Right atrium auricular region (tissue), 2 donors: Measurements from ENCODE around the gene HEPACAM2. TPM values are rescaled to one million over a fixed set of nuclear protein-coding genes. Genes with fewer than 3 reads are reported as not detected.
A peak's percentile ranks its signal among the peaks of the same experiment; 100 is the strongest.

Experiments
- DNase-seq: peaks from one replicate; pipeline ENCODE4 v3.0.0-alpha.2; 2019; ENCODE audit warnings: low spot score
- H3K27ac ChIP-seq, 2 donors: fragments of 200-600 bp; sonication (generic); 1 replicate in 1 of 2; 2 replicates in 1 of 2; pipeline ENCODE4 v1.5.1; 2016 to 2019
- H3K27me3 ChIP-seq, 2 donors: fragments of 200-600 bp; sonication (generic); one replicate each; pipeline versions ENCODE4 v1.5.1 to v1.6.0; 2017 to 2019
- H3K36me3 ChIP-seq: fragments of 200-600 bp; sonication (generic); one replicate; pipeline ENCODE4 v1.5.1; 2016
- H3K4me1 ChIP-seq, 2 donors: fragments of 200-600 bp; sonication (generic); one replicate each; pipeline versions ENCODE4 v1.5.1 to v1.6.0; 2017 to 2019
- H3K4me3 ChIP-seq, 2 donors: fragments of 200-600 bp; sonication (generic); 1 replicate in 1 of 2; 2 replicates in 1 of 2; pipeline ENCODE4 v1.5.1; 2017 to 2019; ENCODE audit warnings: mild to moderate bottlenecking in 1 of 2, moderate library complexity in 1 of 2
- H3K9me3 ChIP-seq, 2 donors: fragments of 200-600 bp; sonication (generic); one replicate each; pipeline ENCODE4 v1.5.1; 2019
- total RNA-seq, 2 donors: library from RNA; depleted of rRNA; stranded (reverse); fragments of >200 nt; gene quantifications; one replicate each; pipeline ENCODE4 v1.1.0, GENCODE V29; 2016
- TF ChIP-seq, protein P1 (sequence below), 2 donors: fragments of 200-600 bp; sonication (generic); IDR thresholded peaks; one replicate each; pipeline ENCODE4 v1.5.1; 2019; ENCODE audit warnings: antibody characterized with exemption in 2 of 2

The HEPACAM2 gene
- total RNA-seq, 2 donors from 2014 or later = 0.22 TPM; not detected in 1

DNA sequence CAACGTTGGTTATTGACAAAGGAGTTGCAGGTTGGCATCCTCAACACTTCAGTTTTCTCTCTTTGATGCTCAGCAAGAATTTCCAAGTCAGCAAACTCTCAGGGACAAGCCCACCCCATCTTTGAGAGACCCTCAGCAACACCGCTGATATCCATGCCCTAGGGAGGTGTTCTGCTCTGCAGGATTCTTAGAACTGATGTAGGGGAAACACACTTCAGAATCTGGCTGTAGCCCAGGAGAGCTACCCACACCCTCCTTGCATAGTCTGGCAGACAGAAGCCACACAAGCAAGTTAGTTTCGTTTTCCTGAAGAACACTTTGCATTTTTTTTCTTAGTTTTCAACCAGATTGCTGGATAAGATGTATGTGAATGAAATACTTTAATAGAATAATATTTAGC, 78.9 kb downstream of the HEPACAM2 start:
- no peak for DNase-seq
- TF ChIP-seq, protein P1, sequence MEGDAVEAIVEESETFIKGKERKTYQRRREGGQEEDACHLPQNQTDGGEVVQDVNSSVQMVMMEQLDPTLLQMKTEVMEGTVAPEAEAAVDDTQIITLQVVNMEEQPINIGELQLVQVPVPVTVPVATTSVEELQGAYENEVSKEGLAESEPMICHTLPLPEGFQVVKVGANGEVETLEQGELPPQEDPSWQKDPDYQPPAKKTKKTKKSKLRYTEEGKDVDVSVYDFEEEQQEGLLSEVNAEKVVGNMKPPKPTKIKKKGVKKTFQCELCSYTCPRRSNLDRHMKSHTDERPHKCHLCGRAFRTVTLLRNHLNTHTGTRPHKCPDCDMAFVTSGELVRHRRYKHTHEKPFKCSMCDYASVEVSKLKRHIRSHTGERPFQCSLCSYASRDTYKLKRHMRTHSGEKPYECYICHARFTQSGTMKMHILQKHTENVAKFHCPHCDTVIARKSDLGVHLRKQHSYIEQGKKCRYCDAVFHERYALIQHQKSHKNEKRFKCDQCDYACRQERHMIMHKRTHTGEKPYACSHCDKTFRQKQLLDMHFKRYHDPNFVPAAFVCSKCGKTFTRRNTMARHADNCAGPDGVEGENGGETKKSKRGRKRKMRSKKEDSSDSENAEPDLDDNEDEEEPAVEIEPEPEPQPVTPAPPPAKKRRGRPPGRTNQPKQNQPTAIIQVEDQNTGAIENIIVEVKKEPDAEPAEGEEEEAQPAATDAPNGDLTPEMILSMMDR (IDR thresholded peaks at IDR 0.05) = no peak
- Histone ChIP-seq H3K27ac (peak overlapping the region; percentile 46 to 59), H3K27me3 (no peaks in the 10 kb centered on the region), H3K9me3 (no peaks in the 10 kb centered on the region), H3K36me3 (peaks cover 10% of the 10 kb centered on the region), H3K4me1 (peaks cover 0 to 22% of the 10 kb centered on the region in 2 donors), H3K4me3 (peak overlapping the region; percentile 40 to 42)

DNA sequence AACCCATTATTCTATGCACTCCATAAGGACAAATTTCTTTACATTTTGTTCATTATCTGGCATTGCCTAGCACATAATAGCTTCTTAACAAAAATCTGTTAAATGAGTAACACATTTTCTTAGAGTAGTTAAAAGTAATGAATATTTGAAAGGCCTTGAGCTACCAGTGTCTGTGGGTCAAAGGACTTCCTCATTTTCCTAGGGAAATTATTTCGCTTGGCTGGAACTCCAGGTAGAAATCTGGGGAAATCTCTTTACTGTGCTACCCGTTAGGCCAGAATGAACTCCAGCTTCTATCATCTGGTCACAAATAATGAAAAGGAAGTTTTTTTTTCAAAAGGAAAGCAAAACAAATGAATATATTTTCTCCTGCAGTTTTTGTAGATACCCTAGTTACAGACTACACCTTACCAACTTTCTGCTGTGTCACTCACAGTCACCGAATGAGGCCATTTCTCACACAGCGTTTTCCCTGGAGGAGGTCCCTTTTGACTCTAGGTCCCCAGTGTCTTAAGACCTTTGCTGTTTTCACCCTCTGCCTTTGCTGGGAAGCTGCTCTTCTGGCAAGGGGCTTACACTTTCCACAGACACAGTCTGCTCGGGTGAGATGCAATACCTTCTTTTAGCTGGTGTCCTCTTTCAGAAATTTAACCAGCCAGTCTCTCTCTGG, 79.7 kb downstream of the HEPACAM2 start:
- TF ChIP-seq, protein P1 (IDR thresholded peaks at IDR 0.05) = no peak
- DNase-seq = no peak
- peaks cover 0 to 22% of the 10 kb centered on the region in 2 donors for H3K4me1 ChIP-seq
- H3K4me3 ChIP-seq = peak overlapping the region; percentile 40 to 42
- H3K27me3 ChIP-seq = no peaks in the 10 kb centered on the region
- peaks cover 0 to 4% of the 10 kb centered on the region in 2 donors for H3K9me3 ChIP-seq
- H3K27ac ChIP-seq = peak overlapping the region; percentile 35 to 59
- peaks cover 10% of the 10 kb centered on the region for H3K36me3 ChIP-seq

DNA sequence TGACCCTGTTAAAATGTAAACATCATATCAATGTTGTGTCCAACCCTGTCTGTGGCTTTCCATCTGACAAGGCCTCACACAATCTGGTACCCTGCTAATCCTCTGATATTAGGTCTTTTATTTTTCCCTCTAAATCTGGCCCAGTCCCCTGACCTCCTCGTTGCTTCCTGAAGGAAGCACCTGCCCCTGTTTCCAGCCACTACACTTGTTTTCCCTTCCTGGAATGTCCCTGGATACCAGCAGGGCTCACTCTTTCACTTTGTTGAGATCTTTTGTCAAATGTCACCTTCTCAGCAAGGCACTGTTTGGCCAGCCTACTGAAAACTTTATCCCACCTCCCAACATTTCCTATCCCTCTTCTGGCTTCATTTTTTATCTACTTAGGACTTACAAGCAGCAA, 80.2 kb downstream of the HEPACAM2 start:
- Histone ChIP-seq H3K9me3 (peaks cover 0 to 10% of the 10 kb centered on the region in 2 donors), H3K36me3 (peaks cover 13% of the 10 kb centered on the region), H3K27me3 (no peaks in the 10 kb centered on the region), H3K4me1 (peaks cover 0 to 22% of the 10 kb centered on the region in 2 donors), H3K4me3 (no peak overlapping the region), H3K27ac (peak overlapping the region; percentile 23 to 59)
- DNase-seq = no peak
- TF ChIP-seq, protein P1 (IDR thresholded peaks at IDR 0.05) = no peak

DNA sequence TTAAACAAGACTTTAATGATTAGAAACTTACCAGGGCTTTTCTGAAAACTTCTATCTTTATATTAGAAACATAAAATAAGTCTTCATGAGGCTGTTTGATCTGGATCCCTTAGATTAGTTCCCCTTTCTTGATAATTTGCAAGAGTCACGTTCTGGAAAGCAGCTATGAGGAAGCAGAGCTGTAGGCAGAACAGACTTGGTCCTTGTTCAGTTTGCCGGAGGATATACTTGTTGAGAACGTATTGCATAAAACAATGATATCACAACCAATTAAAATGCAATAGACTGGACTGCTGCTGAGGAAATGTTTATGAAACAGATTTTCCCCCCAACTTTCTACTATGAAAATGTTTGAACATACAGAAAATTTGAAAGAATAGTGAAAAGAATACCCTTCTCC, 80.9 kb downstream of the HEPACAM2 start:
- H3K4me1 ChIP-seq = peaks cover 0 to 22% of the 10 kb centered on the region in 2 donors
- H3K27me3 ChIP-seq = no peaks in the 10 kb centered on the region
- TF ChIP-seq, protein P1 (IDR thresholded peaks at IDR 0.05) = no peak
- no peak overlapping the region for H3K4me3 ChIP-seq
- no peak for DNase-seq
- peaks cover 0 to 17% of the 10 kb centered on the region in 2 donors for H3K9me3 ChIP-seq
- H3K27ac ChIP-seq = no peak overlapping the region
- peaks cover 20% of the 10 kb centered on the region for H3K36me3 ChIP-seq

DNA sequence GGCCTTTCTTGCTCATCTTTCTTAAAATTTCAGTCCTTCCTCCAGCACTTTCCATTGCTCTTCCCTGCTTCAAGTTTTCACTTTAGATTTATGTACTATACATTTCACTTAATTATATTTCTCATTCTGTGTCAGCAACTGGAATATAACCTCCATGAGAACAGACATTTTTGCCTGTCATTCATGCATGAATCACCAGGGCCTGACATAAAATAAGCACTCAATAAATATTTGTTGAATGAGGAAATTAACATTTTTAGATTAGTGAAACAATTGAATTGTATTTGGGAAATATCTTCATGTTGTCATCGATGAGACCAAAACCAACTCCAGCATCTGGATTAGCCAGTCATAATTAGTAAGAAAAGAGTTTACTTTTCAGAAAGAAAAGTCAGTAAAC, 84.1 kb downstream of the HEPACAM2 start:
- DNase-seq = no peak
- Histone ChIP-seq H3K9me3 (peaks cover 0 to 47% of the 10 kb centered on the region in 2 donors), H3K4me1 (peaks cover 0 to 16% of the 10 kb centered on the region in 2 donors), H3K4me3 (no peak overlapping the region), H3K27me3 (no peaks in the 10 kb centered on the region), H3K36me3 (peaks cover 51% of the 10 kb centered on the region), H3K27ac (no peak overlapping the region)
- TF ChIP-seq, protein P1 (IDR thresholded peaks at IDR 0.05) = no peak
